H1 (cell line): ENCODE data around the gene TMPRSS15. TPM values are rescaled to one million over a fixed set of nuclear protein-coding genes. Genes with fewer than 3 reads are reported as not detected.

Source experiments
- CTCF ChIA-PET: fragments of 300-600 bp; sonication (Branson Sonifier 250); formaldehyde crosslinking; loops from one replicate; lab custom pipeline; 2021; ENCODE audit not compliant: partially characterized antibody; lab: Charles Lee
- POLR2A ChIA-PET: fragments of 300-600 bp; sonication (Branson Sonifier 250); formaldehyde crosslinking; loops from one replicate; lab custom pipeline; 2021; ENCODE audit warnings: inconsistent platforms; ENCODE audit not compliant: partially characterized antibody; lab: Charles Lee
- DNase-seq, 2 experiments: peaks; one replicate each; pipeline versions ENCODE4 v3.0.0 to v3.0.0-alpha.2; 2010 to 2022; ENCODE audit warnings: low spot score in 2 of 2, low read depth in 1 of 2, mixed read lengths in 1 of 2
- FAIRE-seq: peaks from 2 replicates; lab custom pipeline; 2011; peaks lifted over from hg19 to GRCh38; lab: Jason Lieb, UNC
- H2AFZ ChIP-seq: 2 replicates; pipeline ENCODE4 v1.8.1; 2012; ENCODE audit warnings: low read length, inconsistent platforms
- H2AK5ac ChIP-seq: 2 replicates; pipeline ENCODE4 v1.6.1; 2013; ENCODE audit warnings: low read depth, low read length
- H2BK120ac ChIP-seq: replicated peaks from 2 replicates; pipeline ENCODE3; 2013; ENCODE audit warnings: low read depth, low read length, inconsistent platforms
- H2BK12ac ChIP-seq: 2 replicates; pipeline ENCODE4 v1.6.1; 2013; ENCODE audit warnings: low read depth, low read length
- H2BK15ac ChIP-seq: 2 replicates; pipeline ENCODE4 v1.6.1; 2013; ENCODE audit warnings: low read length
- H2BK20ac ChIP-seq: 2 replicates; pipeline ENCODE4 v1.6.1; 2013; ENCODE audit warnings: low read length
- H2BK5ac ChIP-seq: 2 replicates; pipeline ENCODE4 v1.6.1; 2013; ENCODE audit warnings: low read depth, low read length
- H3K14ac ChIP-seq: 2 replicates; pipeline ENCODE4 v1.6.1; 2013; ENCODE audit warnings: inconsistent platforms; ENCODE audit not compliant: insufficient read length
- H3K18ac ChIP-seq: 2 replicates; pipeline ENCODE4 v1.6.1; 2013; ENCODE audit warnings: low read length; ENCODE audit errors: extremely low read depth
- H3K23ac ChIP-seq: 2 replicates; pipeline ENCODE4 v1.6.1; 2013; ENCODE audit warnings: inconsistent platforms; ENCODE audit not compliant: insufficient read length
- H3K23me2 ChIP-seq: 2 replicates; pipeline ENCODE4 v1.6.1; 2013; ENCODE audit warnings: low read depth, low read length
- H3K27ac ChIP-seq: 2 replicates; pipeline ENCODE4 v1.6.1; 2011; ENCODE audit warnings: low read depth, low read length, inconsistent platforms
- H3K27me3 ChIP-seq, 4 experiments: replicated peaks in 1 of 4; 1 replicate in 1 of 4; 2 replicates in 3 of 4; pipeline versions ENCODE4 v1.6.1 to v1.8.1; 2011 to 2013; ENCODE audit warnings: low read length in 3 of 4, mild to moderate bottlenecking in 3 of 4, inconsistent platforms in 2 of 4, mixed read lengths in 2 of 4, moderate library complexity in 1 of 4; ENCODE audit not compliant: control insufficient read depth in 3 of 4, insufficient read depth in 3 of 4; ENCODE audit errors: extremely low read depth in 1 of 4
- H3K36me3 ChIP-seq, 4 experiments: 2 replicates each; pipeline versions ENCODE4 v1.6.1 to v1.8.1; 2011 to 2013; ENCODE audit warnings: mild to moderate bottlenecking in 4 of 4, low read length in 3 of 4, moderate library complexity in 2 of 4, control low read depth in 1 of 4, inconsistent platforms in 1 of 4; ENCODE audit not compliant: insufficient read depth in 4 of 4, control insufficient read depth in 2 of 4
- H3K4ac ChIP-seq: replicated peaks from 2 replicates; pipeline ENCODE3; 2013; ENCODE audit warnings: low read length, low read depth, mixed read lengths, inconsistent platforms; ENCODE audit not compliant: insufficient read length
- H3K4me1 ChIP-seq, 4 experiments: replicated peaks in 1 of 4; 1 replicate in 1 of 4; 2 replicates in 3 of 4; pipeline versions ENCODE4 v1.6.1 to v1.8.1; 2011 to 2013; ENCODE audit warnings: low read length in 3 of 4, inconsistent platforms in 2 of 4, mixed read lengths in 1 of 4; ENCODE audit not compliant: insufficient read depth in 4 of 4, control insufficient read depth in 3 of 4
- H3K4me2 ChIP-seq, 2 experiments: 2 replicates each; pipeline versions ENCODE4 v1.6.1 to v1.8.1; 2011 to 2013; ENCODE audit warnings: low read depth in 2 of 2, low read length in 2 of 2, control low read depth in 1 of 2, inconsistent platforms in 1 of 2, mild to moderate bottlenecking in 1 of 2; ENCODE audit not compliant: insufficient read depth in 1 of 2
- H3K4me3 ChIP-seq, 4 experiments: fragments of 200-600, 300-600 bp in 1 of 4; sonication (generic), shearing (Covaris generic), sonication (Bioruptor Twin) in 1 of 4; 2 replicates each; pipeline versions ENCODE4 v1.5.1 to v1.8.1; 2011 to 2016; ENCODE audit warnings: low read length in 4 of 4, low read depth in 3 of 4, control low read depth in 2 of 4, inconsistent platforms in 2 of 4, mild to moderate bottlenecking in 2 of 4, mixed read lengths in 1 of 4, moderate library complexity in 1 of 4; ENCODE audit not compliant: insufficient read depth in 2 of 4; ENCODE audit errors: extremely low read depth in 1 of 4
- H3K56ac ChIP-seq: replicated peaks from 2 replicates; pipeline ENCODE3; 2013; ENCODE audit warnings: low read depth, mild to moderate bottlenecking, mixed read lengths, low read length, inconsistent platforms; ENCODE audit not compliant: insufficient read length
- H3K79me1 ChIP-seq: 2 replicates; pipeline ENCODE4 v1.6.1; 2013; ENCODE audit warnings: low read depth, low read length, control low read depth
- H3K79me2 ChIP-seq, 2 experiments: 2 replicates each; pipeline versions ENCODE4 v1.6.1 to v1.8.1; 2012 to 2013; ENCODE audit warnings: low read length in 2 of 2, mild to moderate bottlenecking in 2 of 2, inconsistent platforms in 1 of 2; ENCODE audit not compliant: insufficient read depth in 2 of 2, control insufficient read depth in 1 of 2
- H3K9ac ChIP-seq, 4 experiments: replicated peaks in 1 of 4; 1 replicate in 1 of 4; 2 replicates in 3 of 4; pipeline versions ENCODE4 v1.6.1 to v1.8.1; 2011 to 2013; ENCODE audit warnings: low read depth in 3 of 4, low read length in 3 of 4, control low read depth in 2 of 4, mild to moderate bottlenecking in 2 of 4, moderate library complexity in 2 of 4, inconsistent platforms in 1 of 4; ENCODE audit errors: extremely low read depth in 1 of 4
- H3K9me3 ChIP-seq, 2 experiments: 2 replicates each; pipeline versions ENCODE4 v1.6.1 to v1.8.1; 2012 to 2013; ENCODE audit warnings: mild to moderate bottlenecking in 2 of 2, moderate library complexity in 2 of 2, control low read depth in 1 of 2, inconsistent platforms in 1 of 2, low read depth in 1 of 2, low read length in 1 of 2, mixed read lengths in 1 of 2; ENCODE audit not compliant: insufficient read depth in 2 of 2
- H4K20me1 ChIP-seq, 2 experiments: replicated peaks in 1 of 2; 2 replicates each; pipeline versions ENCODE3 to v1.8.1; 2011 to 2013; ENCODE audit warnings: inconsistent platforms in 2 of 2, low read length in 2 of 2, mild to moderate bottlenecking in 1 of 2; ENCODE audit not compliant: insufficient read depth in 2 of 2, control insufficient read depth in 1 of 2
- H4K5ac ChIP-seq: 2 replicates; pipeline ENCODE4 v1.6.1; 2013; ENCODE audit warnings: low read length, low read depth, mixed read lengths, inconsistent platforms; ENCODE audit not compliant: insufficient read length
- H4K8ac ChIP-seq: 2 replicates; pipeline ENCODE4 v1.8.0; 2013; ENCODE audit warnings: mild to moderate bottlenecking, moderate library complexity, low read length, inconsistent platforms; ENCODE audit not compliant: insufficient read depth; ENCODE audit errors: extremely low read depth
- H4K91ac ChIP-seq: replicated peaks from 2 replicates; pipeline ENCODE3; 2013; ENCODE audit warnings: low read length, mixed read lengths, inconsistent platforms; ENCODE audit not compliant: insufficient read length
- EGR1 ChIP-seq: IDR thresholded peaks from 2 replicates; pipeline ENCODE4 v1.6.1; 2011; ENCODE audit warnings: low read depth, low read length, borderline replicate concordance
- KDM4A ChIP-seq: IDR thresholded peaks from one replicate; pipeline ENCODE4 v1.7.1; 2012; ENCODE audit warnings: low read depth, mild to moderate bottlenecking, moderate library complexity, low read length, inconsistent platforms; ENCODE audit not compliant: severe bottlenecking
- RAD21 ChIP-seq, 2 experiments: IDR thresholded peaks in 1 of 2; conservative IDR thresholded peaks in 1 of 2; 2 replicates each; pipeline ENCODE4 v1.6.1; 2011; ENCODE audit warnings: low read depth in 2 of 2, low read length in 2 of 2, improper control_type of control experiment in 1 of 2, inconsistent platforms in 1 of 2, mild to moderate bottlenecking in 1 of 2, moderate library complexity in 1 of 2
- RFX5 ChIP-seq: IDR thresholded peaks from 2 replicates; pipeline ENCODE4 v1.6.1; 2011; ENCODE audit warnings: low read depth, low read length, improper control_type of control experiment, borderline replicate concordance
- SIN3A ChIP-seq, 2 experiments: IDR thresholded peaks in 1 of 2; conservative IDR thresholded peaks in 1 of 2; 2 replicates each; pipeline ENCODE4 v1.6.1; 2011 to 2012; ENCODE audit warnings: low read length in 2 of 2, improper control_type of control experiment in 1 of 2, low read depth in 1 of 2, mild to moderate bottlenecking in 1 of 2
- WGBS, 2 experiments: shearing (Covaris generic) in 1 of 2; methylation state at CpG; one replicate each; pipeline versions ENCODE4 v1.1.6 to v1.1.7; 2013 to 2015; ENCODE audit warnings: low lambda C conversion rate in 2 of 2, mixed read lengths in 2 of 2, inconsistent platforms in 1 of 2, low coverage in 1 of 2, missing lambda C conversion rate in 1 of 2; ENCODE audit not compliant: insufficient replicate concordance in 2 of 2, insufficient coverage in 1 of 2, insufficient read length in 1 of 2; ENCODE audit errors: extremely low coverage in 1 of 2, missing lambda C conversion rate in 1 of 2; 5-methylcytosine and 5-hydroxymethylcytosine counted together
- polyA plus RNA-seq, 7 experiments: library from polyadenylated mRNA; depleted of rRNA in 3 of 7; stranded (reverse) in 5 of 7; unstranded in 2 of 7; fragments of >200 nt in 5 of 7; fragments of 200-250 nt in 2 of 7; gene quantifications; 1 replicate in 5 of 7; 2 replicates in 1 of 7; 4 replicates in 1 of 7; pipeline versions ENCODE4 v1.2.1 to v1.2.3, GENCODE V29; 2011 to 2013; ENCODE audit warnings: missing spikeins in 2 of 7, mixed read lengths in 2 of 7
- total RNA-seq: library from RNA; stranded (reverse); fragmentation: NEBNext Ultra II Directional; extraction: Animal tissue kit (Norgen Biotek cat#: 25700); gene quantifications from 2 replicates; pipeline ENCODE4 v1.2.1, GENCODE V29; 2021
- TF ChIP-seq, protein P1 (sequence below): IDR thresholded peaks from 2 replicates; pipeline ENCODE4 v1.6.1; 2012; ENCODE audit warnings: inconsistent platforms

TMPRSS15 gene
- total and polyA plus RNA-seq, 2 of the 8 experiments (the other 6 are each of a cell fraction or from before 2014, with no cell fraction given), result not detected

DNA sequence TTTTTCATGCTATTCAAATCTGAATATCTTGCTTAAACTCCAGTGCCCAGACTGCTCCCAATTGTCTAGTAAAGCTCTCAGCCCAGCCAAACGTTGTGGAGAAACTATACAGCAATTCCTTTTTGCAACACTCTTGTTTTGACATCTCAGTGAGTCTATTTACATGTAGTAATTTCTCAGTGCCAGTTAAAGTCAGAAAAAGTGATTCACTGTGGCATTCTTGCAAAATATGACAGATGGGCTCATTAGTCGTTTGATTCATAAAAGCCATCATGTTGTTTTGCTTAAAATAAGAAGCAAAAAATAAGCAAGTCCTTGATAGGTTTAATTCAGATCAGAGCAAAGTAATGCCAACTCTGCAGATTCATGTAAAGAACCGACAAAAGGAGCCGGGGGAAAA lies 20.7 kb upstream of the TMPRSS15 start:
- TF ChIP-seq KDM4A (no peak), SIN3A (conservative IDR thresholded peaks at IDR 0.05 in 1 of 2, IDR thresholded peaks at IDR 0.05 in 1 of 2; ENCODE audit: low read depth in 1 of 2, low read length in 2 of 2) (no peak), RFX5 (no peak), EGR1 (no peak), RAD21 (IDR thresholded peaks at IDR 0.05 in 1 of 2, conservative IDR thresholded peaks at IDR 0.05 in 1 of 2; ENCODE audit: low read depth in 2 of 2, low read length in 2 of 2) (no peak)
- TF ChIP-seq, protein P1, sequence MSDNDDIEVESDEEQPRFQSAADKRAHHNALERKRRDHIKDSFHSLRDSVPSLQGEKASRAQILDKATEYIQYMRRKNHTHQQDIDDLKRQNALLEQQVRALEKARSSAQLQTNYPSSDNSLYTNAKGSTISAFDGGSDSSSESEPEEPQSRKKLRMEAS, result no peak
- H4K20me1 ChIP-seq, result no peaks in the 10 kb centered on the region
- H3K23me2 ChIP-seq, result no peaks in the 10 kb centered on the region
- no peak for DNase-seq
- H2AK5ac ChIP-seq, result no peak overlapping the region
- H3K4me1 ChIP-seq, result no peaks in the 10 kb centered on the region
- no peak overlapping the region for H3K9ac ChIP-seq
- H3K14ac ChIP-seq, result no peak overlapping the region
- no peak overlapping the region for H3K4me3 ChIP-seq
- no peak overlapping the region for H2BK12ac ChIP-seq
- H4K91ac ChIP-seq, result no peak overlapping the region
- no peaks in the 10 kb centered on the region for H3K79me1 ChIP-seq
- POLR2A ChIA-PET, result no interaction called here
- no peak overlapping the region for H2AFZ ChIP-seq
- no peak overlapping the region for H3K4ac ChIP-seq
- peaks cover 0 to 3% of the 10 kb centered on the region in 2 experiments; a peak in 1 of 4 replicates for H3K9me3 ChIP-seq
- no peak overlapping the region for H3K27ac ChIP-seq
- no peaks in the 10 kb centered on the region for H3K79me2 ChIP-seq
- no peak overlapping the region for H2BK20ac ChIP-seq
- H4K8ac ChIP-seq, result no peak overlapping the region
- no peaks in the 10 kb centered on the region for H3K36me3 ChIP-seq
- WGBS, 2 experiments, result 81% methylated on average over 4 of the region's 4 CpGs; no CpG with 5 or more reads in 1 of the 2 experiments
- no peaks in the 10 kb centered on the region for H3K27me3 ChIP-seq
- no peak overlapping the region for H3K4me2 ChIP-seq
- no peak overlapping the region for H3K56ac ChIP-seq
- H2BK120ac ChIP-seq, result no peak overlapping the region
- H2BK5ac ChIP-seq, result no peak overlapping the region
- CTCF ChIA-PET, result no interaction called here
- H3K23ac ChIP-seq, result no peak overlapping the region
- FAIRE-seq, result no peak
- H4K5ac ChIP-seq, result no peak overlapping the region
- no peak overlapping the region for H2BK15ac ChIP-seq
- H3K18ac ChIP-seq, result no peak overlapping the region
